ENCODE data around the gene ADD1. TPM values are rescaled to one million over a fixed set of nuclear protein-coding genes. Genes with fewer than 3 reads are reported as not detected.

Gene ADD1
- total and polyA plus RNA-seq, 4 donors, result 62.2 to 142 (median 83.4) TPM

GRCh38 chr4:2881431-2881830 lies 37.8 kb downstream of the ADD1 start (continued):
- TF ChIP-seq REST (IDR thresholded peaks at IDR 0.05) (no peak), ATF3 (IDR thresholded peaks at IDR 0.05) (no peak), SP1 (IDR thresholded peaks at IDR 0.05) (no peak)

GRCh38 chr4:2882341-2882740 lies 38.7 kb downstream of the ADD1 start:
- Histone ChIP-seq H3K9ac (ENCODE audit: low read depth in 1 of 2, low read length in 2 of 2) (no peak overlapping the region), H3K9me3 (ENCODE audit: control insufficient read depth in 4 of 4, low read length in 3 of 4) (no peaks in the 10 kb centered on the region), H3K4me1 (ENCODE audit: control insufficient read depth in 4 of 4, insufficient read depth in 4 of 4, low read length in 3 of 4) (no peaks in the 10 kb centered on the region), H3K36me3 (ENCODE audit: control insufficient read depth in 4 of 4, insufficient read depth in 3 of 4, low read depth in 1 of 4, low read length in 3 of 4) (peaks cover 3 to 38% (median 33%) of the 10 kb centered on the region in 4 donors), H3K4me3 (ENCODE audit: low read depth in 1 of 3, low read length in 3 of 3) (no peak overlapping the region), H3K27ac (ENCODE audit: low read depth in 1 of 2, low read length in 2 of 2) (no peak overlapping the region), H3K27me3 (ENCODE audit: control insufficient read depth in 4 of 4, insufficient read depth in 4 of 4, low read length in 3 of 4) (no peaks in the 10 kb centered on the region)
- 96% methylated on average over 1 of the region's 1 CpG for WGBS
- DNase-seq (ENCODE audit: low spot score), result no peak
- TF ChIP-seq HNF4A (conservative IDR thresholded peaks at IDR 0.05) (no peak), RAD21 (IDR thresholded peaks at IDR 0.05) (no peak), SP1 (IDR thresholded peaks at IDR 0.05) (no peak), CTCF (IDR thresholded peaks at IDR 0.05; ENCODE audit: low read depth, low read length, missing input control) (no peak), FOXA2 (IDR thresholded peaks at IDR 0.05) (no peak), ZBTB33 (IDR thresholded peaks at IDR 0.05) (no peak), TAF1 (conservative IDR thresholded peaks at IDR 0.05) (no peak), HNF4G (IDR thresholded peaks at IDR 0.05) (no peak), EGR1 (IDR thresholded peaks at IDR 0.05; ENCODE audit: low read depth in 2 of 2) (no peak), ATF3 (IDR thresholded peaks at IDR 0.05) (no peak), GABPA (IDR thresholded peaks at IDR 0.05 in 1 of 2, conservative IDR thresholded peaks at IDR 0.05 in 1 of 2) (no peak), MAX (IDR thresholded peaks at IDR 0.05) (no peak)
